ENCODE results near the gene ARMC6. TPM values are rescaled to one million over a fixed set of nuclear protein-coding genes. Genes with fewer than 3 reads are reported as not detected.

ARMC6 gene
- total RNA-seq, 2 donors from 2014 or later: 11.6 to 12.3 TPM

- Mint-ChIP-seq H3K4me3 (no peak overlapping the region), H3K4me1 (peaks cover 24% of the 10 kb centered on the region), H3K27ac (no peak overlapping the region), H3K36me3 (ENCODE audit: low read depth) (peaks cover 6% of the 10 kb centered on the region), H3K27me3 (no peaks in the 10 kb centered on the region)
- no peak for DNase-seq
- no peak for ATAC-seq
- no peaks in the 10 kb centered on the region for H3K9me3 ChIP-seq (ENCODE audit: control insufficient read depth, low read length, poor library complexity, severe bottlenecking)
These were observed 4.9 kb upstream of the ARMC6 start for GRCh38 chr19:19028526-19028925.

GRCh38 chr19:19031891-19032290 lies 1.5 kb upstream of the ARMC6 start:
- Mint-ChIP-seq H3K27me3 (no peaks in the 10 kb centered on the region), H3K27ac (peak overlapping the region; percentile 84), H3K36me3 (ENCODE audit: low read depth) (peaks cover 4% of the 10 kb centered on the region), H3K4me3 (peak overlapping the region; percentile 91), H3K4me1 (peaks cover 21% of the 10 kb centered on the region)
- ATAC-seq (no peak), DNase-seq (no peak)
- H3K9me3 ChIP-seq (ENCODE audit: control insufficient read depth, low read length, poor library complexity, severe bottlenecking): no peaks in the 10 kb centered on the region

- ATAC-seq (peak; percentile 20), DNase-seq (peak in 2 of 3 donors; percentile 35 to 39)
- Mint-ChIP-seq H3K27me3 (no peaks in the 10 kb centered on the region), H3K4me1 (peaks cover 16% of the 10 kb centered on the region), H3K27ac (peak overlapping the region; percentile 84), H3K36me3 (ENCODE audit: low read depth) (no peaks in the 10 kb centered on the region), H3K4me3 (peak overlapping the region; percentile 91)
- no peaks in the 10 kb centered on the region for H3K9me3 ChIP-seq (ENCODE audit: control insufficient read depth, low read length, poor library complexity, severe bottlenecking)
These were observed 805 bp upstream of the ARMC6 start for GRCh38 chr19:19032420-19033175.

GRCh38 chr19:19033176-19033425 lies 302 bp upstream of the ARMC6 start:
- H3K9me3 ChIP-seq (ENCODE audit: control insufficient read depth, low read length, poor library complexity, severe bottlenecking): no peaks in the 10 kb centered on the region
- no peaks in the 10 kb centered on the region for H3K27me3 Mint-ChIP-seq
- DNase-seq (peak in 1 of 3 donors; percentile 12), ATAC-seq (no peak)
- no peaks in the 10 kb centered on the region for H3K36me3 Mint-ChIP-seq (ENCODE audit: low read depth)
- H3K4me3 Mint-ChIP-seq: peak overlapping the region; percentile 91
- peaks cover 15% of the 10 kb centered on the region for H3K4me1 Mint-ChIP-seq
- H3K27ac Mint-ChIP-seq: peak overlapping the region; percentile 84

- Mint-ChIP-seq H3K27ac (peak overlapping the region; percentile 89), H3K36me3 (ENCODE audit: low read depth) (no peaks in the 10 kb centered on the region), H3K27me3 (no peaks in the 10 kb centered on the region), H3K4me3 (peak overlapping the region; percentile 91), H3K4me1 (peaks cover 12% of the 10 kb centered on the region)
- no peaks in the 10 kb centered on the region for H3K9me3 ChIP-seq (ENCODE audit: control insufficient read depth, low read length, poor library complexity, severe bottlenecking)
- peak; percentile 50 to 62 (median 56) for DNase-seq
- peak; percentile 71 for ATAC-seq
These were observed 811 bp downstream of the ARMC6 start for GRCh38 chr19:19034204-19034624.

- Mint-ChIP-seq H3K4me1 (peaks cover 9% of the 10 kb centered on the region), H3K27me3 (no peaks in the 10 kb centered on the region), H3K4me3 (no peak overlapping the region), H3K36me3 (ENCODE audit: low read depth) (no peaks in the 10 kb centered on the region), H3K27ac (no peak overlapping the region)
- no peaks in the 10 kb centered on the region for H3K9me3 ChIP-seq (ENCODE audit: control insufficient read depth, low read length, poor library complexity, severe bottlenecking)
- DNase-seq (no peak), ATAC-seq (peak; percentile 60)
These were observed 6.5 kb downstream of the ARMC6 start for GRCh38 chr19:19039901-19040300.

GRCh38 chr19:19040417-19040816 lies 7.0 kb downstream of the ARMC6 start:
- Mint-ChIP-seq H3K27me3 (no peaks in the 10 kb centered on the region), H3K4me3 (no peak overlapping the region), H3K4me1 (peaks cover 9% of the 10 kb centered on the region), H3K36me3 (ENCODE audit: low read depth) (no peaks in the 10 kb centered on the region), H3K27ac (no peak overlapping the region)
- ATAC-seq (no peak), DNase-seq (no peak)
- H3K9me3 ChIP-seq (ENCODE audit: control insufficient read depth, low read length, poor library complexity, severe bottlenecking): no peaks in the 10 kb centered on the region

GRCh38 chr19:19042732-19043280 lies 9.4 kb downstream of the ARMC6 start:
- Mint-ChIP-seq H3K4me1 (peaks cover 9% of the 10 kb centered on the region), H3K27me3 (no peaks in the 10 kb centered on the region), H3K4me3 (no peak overlapping the region), H3K36me3 (ENCODE audit: low read depth) (no peaks in the 10 kb centered on the region), H3K27ac (no peak overlapping the region)
- no peaks in the 10 kb centered on the region for H3K9me3 ChIP-seq (ENCODE audit: control insufficient read depth, low read length, poor library complexity, severe bottlenecking)
- DNase-seq (no peak), ATAC-seq (no peak)

GRCh38 chr19:19043481-19043880 lies 10.1 kb downstream of the ARMC6 start:
- DNase-seq (no peak), ATAC-seq (no peak)
- Mint-ChIP-seq H3K27me3 (no peaks in the 10 kb centered on the region), H3K27ac (no peak overlapping the region), H3K4me1 (peaks cover 9% of the 10 kb centered on the region), H3K4me3 (no peak overlapping the region), H3K36me3 (ENCODE audit: low read depth) (no peaks in the 10 kb centered on the region)
- H3K9me3 ChIP-seq (ENCODE audit: control insufficient read depth, low read length, poor library complexity, severe bottlenecking): no peaks in the 10 kb centered on the region

- H3K4me3 Mint-ChIP-seq: no peak overlapping the region
- no peaks in the 10 kb centered on the region for H3K27me3 Mint-ChIP-seq
- no peak overlapping the region for H3K27ac Mint-ChIP-seq
- ATAC-seq (no peak), DNase-seq (no peak)
- H3K4me1 Mint-ChIP-seq: peaks cover 9% of the 10 kb centered on the region
- H3K36me3 Mint-ChIP-seq (ENCODE audit: low read depth): no peaks in the 10 kb centered on the region
- H3K9me3 ChIP-seq (ENCODE audit: control insufficient read depth, low read length, poor library complexity, severe bottlenecking): no peaks in the 10 kb centered on the region
These were observed 10.5 kb downstream of the ARMC6 start for GRCh38 chr19:19043881-19044280.

- Mint-ChIP-seq H3K27ac (no peak overlapping the region), H3K27me3 (no peaks in the 10 kb centered on the region), H3K4me3 (no peak overlapping the region), H3K4me1 (no peaks in the 10 kb centered on the region), H3K36me3 (ENCODE audit: low read depth) (no peaks in the 10 kb centered on the region)
- DNase-seq (no peak), ATAC-seq (no peak)
- no peaks in the 10 kb centered on the region for H3K9me3 ChIP-seq (ENCODE audit: control insufficient read depth, low read length, poor library complexity, severe bottlenecking)
These were observed 16.0 kb downstream of the ARMC6 start for GRCh38 chr19:19049406-19049805.

GRCh38 chr19:19050104-19050503 lies 16.7 kb downstream of the ARMC6 start:
- no peak overlapping the region for H3K4me3 Mint-ChIP-seq
- H3K9me3 ChIP-seq (ENCODE audit: control insufficient read depth, low read length, poor library complexity, severe bottlenecking): no peaks in the 10 kb centered on the region
- H3K27me3 Mint-ChIP-seq: no peaks in the 10 kb centered on the region
- no peak for DNase-seq
- H3K4me1 Mint-ChIP-seq: no peaks in the 10 kb centered on the region
- no peak for ATAC-seq
- H3K27ac Mint-ChIP-seq: no peak overlapping the region
- H3K36me3 Mint-ChIP-seq (ENCODE audit: low read depth): no peaks in the 10 kb centered on the region

- Mint-ChIP-seq H3K4me1 (no peaks in the 10 kb centered on the region), H3K27me3 (no peaks in the 10 kb centered on the region), H3K27ac (no peak overlapping the region), H3K4me3 (no peak overlapping the region), H3K36me3 (ENCODE audit: low read depth) (no peaks in the 10 kb centered on the region)
- ATAC-seq (no peak), DNase-seq (no peak)
- H3K9me3 ChIP-seq (ENCODE audit: control insufficient read depth, low read length, poor library complexity, severe bottlenecking): no peaks in the 10 kb centered on the region
These were observed 17.3 kb downstream of the ARMC6 start for GRCh38 chr19:19050731-19051130.

Measured in T-helper 17 cell (primary cell).